ENCODE measurements around the gene DCAF8. TPM values are rescaled to one million over a fixed set of nuclear protein-coding genes. Genes with fewer than 3 reads are reported as not detected.
A peak's percentile ranks its signal among the peaks of the same experiment; 100 is the strongest.

The DCAF8 gene
- total and polyA plus RNA-seq, 2 experiments from 2014 or later: 55.0 to 104 TPM

GRCh38 chr1:160167580-160167979, 94.8 kb downstream of the DCAF8 start:
- H3F3A ChIP-seq (replicated peaks; ENCODE audit: low read depth): peaks cover 20% of the 10 kb centered on the region
- no peak overlapping the region for H3K4me3 ChIP-seq
- H3K9me3 Mint-ChIP-seq: no peaks in the 10 kb centered on the region
- peaks cover 59% of the 10 kb centered on the region for H3K4me1 Mint-ChIP-seq
- H3K79me2 ChIP-seq (replicated peaks; ENCODE audit: insufficient read depth): no peaks in the 10 kb centered on the region
- no peak overlapping the region for H3K4me3 Mint-ChIP-seq
- H3K27ac Mint-ChIP-seq: no peak overlapping the region; the same call in 1 of the 2 replicates
- H3K36me3 ChIP-seq (ENCODE audit: insufficient read depth): no peaks in the 10 kb centered on the region
- no peaks in the 10 kb centered on the region for H4K20me1 ChIP-seq (replicated peaks; ENCODE audit: insufficient read depth)
- H3K27ac ChIP-seq (ENCODE audit: low read depth): no peak overlapping the region
- ATAC-seq (no peak), DNase-seq (ENCODE audit: low spot score) (peak; percentile 51)
- peaks cover 20% of the 10 kb centered on the region for H3K27me3 Mint-ChIP-seq (ENCODE audit: insufficient read depth, low read depth, poor library complexity)
- no peaks in the 10 kb centered on the region for H3K9me2 ChIP-seq (ENCODE audit: insufficient read depth)
- peaks cover 52% of the 10 kb centered on the region for H3K4me1 ChIP-seq (ENCODE audit: insufficient read depth)
- no peaks in the 10 kb centered on the region for H3K36me3 Mint-ChIP-seq (ENCODE audit: low read depth)
- TF ChIP-seq ZNF114 (CRISPR knock-in tag; IDR thresholded peaks at IDR 0.05): no peak
- peak; percentile 49 to 59 for TF ChIP-seq CTCF (conservative IDR thresholded peaks at IDR 0.05; ENCODE audit: low read depth in 2 of 2)
- peak overlapping the region; percentile 9 for H3K4me2 ChIP-seq
- no peak overlapping the region for H2AFZ ChIP-seq
- no peaks in the 10 kb centered on the region for H3K27me3 ChIP-seq (ENCODE audit: insufficient read depth)

GRCh38 chr1:160167056-160167455, 95.3 kb downstream of the DCAF8 start:
- Mint-ChIP-seq H3K4me1 (peaks cover 59% of the 10 kb centered on the region), H3K9me3 (no peaks in the 10 kb centered on the region)
- DNase-seq (ENCODE audit: low spot score): no peak
- TF ChIP-seq ZNF331 (CRISPR knock-in tag; IDR thresholded peaks at IDR 0.05; ENCODE audit: low read depth): no peak
- no peak for TF ChIP-seq CTCF (conservative IDR thresholded peaks at IDR 0.05; ENCODE audit: low read depth in 2 of 2)
- no peak for TF ChIP-seq NANOG (IDR thresholded peaks at IDR 0.05; ENCODE audit: borderline replicate concordance)
- no peak for TF ChIP-seq ZNF114 (CRISPR knock-in tag; IDR thresholded peaks at IDR 0.05)
- TF ChIP-seq REST (IDR thresholded peaks at IDR 0.05; ENCODE audit: unreplicated experiment): no peak
- TF ChIP-seq ETS1 (IDR thresholded peaks at IDR 0.05): no peak
- no peak for TF ChIP-seq EZH2phosphoT487 (IDR thresholded peaks at IDR 0.05; ENCODE audit: unreplicated experiment)
- no peak for TF ChIP-seq STAT1 (IDR thresholded peaks at IDR 0.05; ENCODE audit: unreplicated experiment)
- TF ChIP-seq EZH2 (IDR thresholded peaks at IDR 0.05; ENCODE audit: low read depth, unreplicated experiment): no peak
- TF ChIP-seq JUNB (IDR thresholded peaks at IDR 0.05; ENCODE audit: unreplicated experiment): no peak
- no peak for TF ChIP-seq POLR2AphosphoS5 (IDR thresholded peaks at IDR 0.05; ENCODE audit: low read depth)
- no peak for TF ChIP-seq CREB1 (CRISPR knock-in tag; IDR thresholded peaks at IDR 0.05; ENCODE audit: low read depth)

More at GRCh38 chr1:160167056-160167455, 95.3 kb downstream of the DCAF8 start:
- H3K4me1 ChIP-seq (ENCODE audit: insufficient read depth): peaks cover 47% of the 10 kb centered on the region
- H2AFZ ChIP-seq: no peak overlapping the region
- H3K4me3 ChIP-seq: no peak overlapping the region
- Mint-ChIP-seq H3K36me3 (ENCODE audit: low read depth) (no peaks in the 10 kb centered on the region), H3K4me3 (no peak overlapping the region), H3K27ac (no peak overlapping the region), H3K27me3 (ENCODE audit: insufficient read depth, low read depth, poor library complexity) (peaks cover 18% of the 10 kb centered on the region)
- H3K9me2 ChIP-seq (ENCODE audit: insufficient read depth): no peaks in the 10 kb centered on the region
- peak overlapping the region; percentile 9 for H3K4me2 ChIP-seq
- H4K20me1 ChIP-seq (replicated peaks; ENCODE audit: insufficient read depth): no peaks in the 10 kb centered on the region
- no peak overlapping the region for H3K27ac ChIP-seq (ENCODE audit: low read depth)
- ATAC-seq: no peak
- H3K79me2 ChIP-seq (replicated peaks; ENCODE audit: insufficient read depth): no peaks in the 10 kb centered on the region
- H3K27me3 ChIP-seq (ENCODE audit: insufficient read depth): no peaks in the 10 kb centered on the region
- H3F3A ChIP-seq (replicated peaks; ENCODE audit: low read depth): peaks cover 20% of the 10 kb centered on the region
- H3K36me3 ChIP-seq (ENCODE audit: insufficient read depth): no peaks in the 10 kb centered on the region

Measured in GM23338 (cell line).